Sigmoid colon (tissue), 4 donors: ENCODE measurements around the gene GRK1.

Source experiments
- EP300 ChIP-seq, 4 donors: sonication (generic); formaldehyde crosslinking; IDR thresholded peaks; one replicate each; pipeline ENCODE4 v1.6.1; 2017; ENCODE audit warnings: antibody characterized with exemption in 4 of 4
- POLR2A ChIP-seq, 2 donors: fragments of 450-650 bp; IDR thresholded peaks; one replicate each; pipeline ENCODE4 v1.6.1; 2016; ENCODE audit warnings: antibody characterized with exemption in 2 of 2, mild to moderate bottlenecking in 2 of 2, moderate library complexity in 2 of 2
- TF ChIP-seq, protein P1 (sequence below), 4 experiments: fragments of 450-650 bp in 3 of 4; fragments of 200-600 bp in 1 of 4; IDR thresholded peaks; one replicate each; pipeline ENCODE4 v1.5.1; 2016 to 2019; ENCODE audit warnings: antibody characterized with exemption in 4 of 4, mild to moderate bottlenecking in 3 of 4, moderate library complexity in 2 of 4

DNA sequence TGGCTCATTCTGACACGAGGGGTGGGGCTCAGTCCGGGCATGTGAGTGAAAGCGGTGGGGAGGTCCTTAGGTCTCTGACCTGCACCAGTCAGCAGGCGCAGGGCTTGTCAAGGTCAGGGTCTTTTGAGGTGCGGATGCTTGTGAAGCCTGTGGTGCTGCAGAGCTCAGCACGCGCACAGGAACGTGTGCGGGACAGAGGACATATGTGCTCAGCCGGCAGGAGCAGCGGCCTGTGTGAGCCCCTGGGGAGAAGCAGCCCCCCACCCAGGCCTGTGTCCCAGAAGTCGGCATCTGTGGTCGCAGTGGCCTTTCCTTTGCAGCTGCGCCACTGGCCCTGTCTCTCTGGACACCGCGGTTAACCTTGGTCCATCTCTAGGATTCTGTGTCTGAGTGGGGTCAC is 39.9 kb upstream of the GRK1 start:
- TF ChIP-seq, protein P1, sequence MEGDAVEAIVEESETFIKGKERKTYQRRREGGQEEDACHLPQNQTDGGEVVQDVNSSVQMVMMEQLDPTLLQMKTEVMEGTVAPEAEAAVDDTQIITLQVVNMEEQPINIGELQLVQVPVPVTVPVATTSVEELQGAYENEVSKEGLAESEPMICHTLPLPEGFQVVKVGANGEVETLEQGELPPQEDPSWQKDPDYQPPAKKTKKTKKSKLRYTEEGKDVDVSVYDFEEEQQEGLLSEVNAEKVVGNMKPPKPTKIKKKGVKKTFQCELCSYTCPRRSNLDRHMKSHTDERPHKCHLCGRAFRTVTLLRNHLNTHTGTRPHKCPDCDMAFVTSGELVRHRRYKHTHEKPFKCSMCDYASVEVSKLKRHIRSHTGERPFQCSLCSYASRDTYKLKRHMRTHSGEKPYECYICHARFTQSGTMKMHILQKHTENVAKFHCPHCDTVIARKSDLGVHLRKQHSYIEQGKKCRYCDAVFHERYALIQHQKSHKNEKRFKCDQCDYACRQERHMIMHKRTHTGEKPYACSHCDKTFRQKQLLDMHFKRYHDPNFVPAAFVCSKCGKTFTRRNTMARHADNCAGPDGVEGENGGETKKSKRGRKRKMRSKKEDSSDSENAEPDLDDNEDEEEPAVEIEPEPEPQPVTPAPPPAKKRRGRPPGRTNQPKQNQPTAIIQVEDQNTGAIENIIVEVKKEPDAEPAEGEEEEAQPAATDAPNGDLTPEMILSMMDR (IDR thresholded peaks at IDR 0.05): no peak
- TF ChIP-seq POLR2A (IDR thresholded peaks at IDR 0.05) (no peak), EP300 (IDR thresholded peaks at IDR 0.05) (no peak)
